HG03565 (cell line): ENCODE results near the gene AGAP1.

Source experiments
- ATAC-seq: cut with Tn5 transposase; IDR thresholded peaks from one replicate; pipeline ENCODE4 v1.9.1; 2021; ENCODE audit warnings: mild to moderate bottlenecking, moderate library complexity; ENCODE audit not compliant: unreplicated experiment

Gene AGAP1

DNA sequence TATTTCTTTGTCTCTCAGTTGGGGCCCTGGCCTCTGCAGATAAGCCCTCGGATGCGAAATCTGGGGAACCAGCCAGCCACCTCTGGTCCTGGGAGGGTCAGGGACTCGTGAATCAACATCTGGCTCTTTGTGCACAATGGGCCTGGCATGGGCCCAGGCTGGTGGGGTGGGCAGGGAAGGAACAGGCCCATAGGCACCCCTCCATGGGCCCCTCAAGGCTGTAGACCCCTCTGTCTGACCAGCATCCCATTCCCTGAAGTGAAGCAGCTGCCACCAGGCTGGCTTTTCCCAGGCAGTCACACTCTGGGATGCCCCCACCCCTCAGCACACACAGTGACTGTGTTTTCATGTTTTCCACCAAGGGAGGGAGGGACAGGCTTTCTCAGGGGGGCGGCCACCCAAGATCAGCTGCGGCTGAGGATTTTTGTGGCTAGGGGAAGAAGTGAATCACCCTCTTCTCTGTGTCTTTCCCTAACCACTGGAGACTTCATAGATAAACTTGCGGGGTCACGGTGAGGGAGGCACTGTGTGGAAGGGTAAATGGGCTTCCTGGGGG, 166.0 kb downstream of the AGAP1 start:
- no peak for ATAC-seq

GRCh38 chr2:235660484-235661082, 166.7 kb downstream of the AGAP1 start:
- ATAC-seq = no peak

- no peak for ATAC-seq
Measured at GRCh38 chr2:235661167-235661937, 167.5 kb downstream of the AGAP1 start.

- ATAC-seq = no peak
Measured at GRCh38 chr2:235661952-235662351, 168.1 kb downstream of the AGAP1 start.

- no peak for ATAC-seq
Measured at GRCh38 chr2:235663875-235664274, 170.0 kb downstream of the AGAP1 start.

DNA sequence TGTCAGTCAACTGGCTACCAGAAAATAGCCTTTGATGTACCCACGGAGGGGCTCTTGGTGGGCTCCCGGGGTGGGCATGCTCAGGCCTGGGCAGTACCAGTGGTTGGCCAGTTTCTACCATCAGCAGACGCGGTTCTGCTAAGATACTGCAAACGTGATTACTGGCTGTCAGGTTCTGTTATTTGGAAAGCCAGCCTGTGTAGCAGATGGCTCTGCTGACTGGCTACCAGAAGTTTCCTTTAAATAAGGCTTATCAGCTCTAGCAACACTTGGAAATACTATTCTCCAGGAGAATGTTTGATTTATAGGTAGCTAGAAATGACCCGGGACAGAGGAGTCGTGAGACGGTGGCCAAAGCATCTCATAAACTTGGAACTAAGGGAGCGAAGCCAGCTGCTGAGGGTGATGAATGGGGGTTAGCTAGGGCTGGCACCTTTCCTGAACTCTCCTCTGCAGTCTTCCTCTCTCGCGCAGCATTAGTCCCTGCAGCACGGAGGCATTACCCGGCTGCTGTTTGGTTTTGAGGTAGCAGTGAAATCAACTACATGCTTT, 171.9 kb downstream of the AGAP1 start:
- ATAC-seq = no peak

DNA sequence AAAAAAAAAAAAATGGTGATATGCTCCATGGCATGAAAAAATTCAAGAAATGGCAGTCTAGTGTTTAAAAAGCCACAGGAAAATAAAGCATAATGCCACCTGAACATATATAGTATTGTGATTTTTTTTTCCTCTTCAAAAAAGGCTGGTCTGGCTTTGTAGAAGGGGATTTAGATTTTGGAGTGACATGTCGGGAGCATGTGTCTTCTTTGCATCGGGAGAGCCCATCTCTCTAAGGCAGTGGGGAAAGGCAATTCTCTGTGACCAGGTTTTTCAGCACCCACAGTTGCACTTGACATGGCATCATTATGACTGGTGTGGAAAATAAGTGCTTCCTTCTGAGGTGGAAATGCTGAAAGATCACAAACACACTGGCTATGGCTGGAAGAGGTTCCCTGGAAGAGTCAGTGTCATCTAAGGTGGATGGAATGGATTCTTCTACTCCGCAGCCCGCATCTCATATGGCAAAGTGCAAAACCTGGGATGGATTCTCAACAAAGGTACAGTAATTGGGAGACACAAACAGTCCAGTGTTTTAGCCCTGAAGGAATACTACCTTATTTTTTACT, 172.5 kb downstream of the AGAP1 start:
- no peak for ATAC-seq

DNA sequence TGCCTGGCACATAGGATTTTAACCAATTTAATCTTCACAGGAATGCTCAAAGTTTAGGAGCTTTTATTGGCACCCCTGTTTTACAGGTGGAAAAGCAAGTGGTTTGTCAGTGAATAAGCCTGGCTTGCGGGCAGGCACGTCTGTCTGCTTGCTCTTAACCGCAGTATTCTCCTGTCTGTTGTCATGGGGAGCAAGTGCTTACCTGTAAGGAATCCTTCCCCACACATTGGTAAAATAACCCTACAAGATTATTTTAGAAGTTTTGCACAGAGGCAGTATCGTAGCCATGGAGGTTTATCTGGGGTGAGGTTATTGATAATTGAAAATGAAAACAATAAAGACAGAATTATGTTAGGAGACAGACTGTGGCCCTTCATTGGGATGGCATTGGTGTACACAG, 174.9 kb downstream of the AGAP1 start:
- ATAC-seq = no peak

DNA sequence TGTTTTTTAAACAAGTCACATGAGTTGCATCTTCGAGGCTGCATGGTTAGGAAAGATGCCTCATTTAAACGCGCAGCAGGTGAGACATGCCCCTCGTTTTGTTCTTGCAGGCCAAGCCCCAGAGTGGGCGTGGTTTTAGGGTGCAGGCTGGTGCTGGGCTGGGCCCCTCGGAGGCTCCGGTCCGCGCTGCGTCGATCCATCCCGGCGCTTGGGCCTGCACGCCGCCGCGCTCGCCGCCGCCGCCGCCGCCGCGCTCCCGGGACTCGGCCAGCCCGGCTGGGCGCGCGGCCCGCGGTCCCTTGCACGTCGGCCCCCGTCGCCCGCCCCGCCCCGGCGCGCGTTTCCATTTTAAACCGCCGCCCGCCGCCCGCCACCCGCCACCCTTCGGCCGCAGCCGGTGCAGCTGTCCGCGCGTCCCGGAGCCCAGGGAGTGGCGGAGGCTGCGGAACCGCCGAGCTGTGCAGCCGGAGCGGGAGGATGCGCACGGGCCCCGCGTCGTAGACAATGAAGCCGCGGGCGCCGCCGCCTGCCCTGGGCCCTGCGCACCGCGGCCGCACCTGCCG, 175.5 kb downstream of the AGAP1 start:
- ATAC-seq = no peak

DNA sequence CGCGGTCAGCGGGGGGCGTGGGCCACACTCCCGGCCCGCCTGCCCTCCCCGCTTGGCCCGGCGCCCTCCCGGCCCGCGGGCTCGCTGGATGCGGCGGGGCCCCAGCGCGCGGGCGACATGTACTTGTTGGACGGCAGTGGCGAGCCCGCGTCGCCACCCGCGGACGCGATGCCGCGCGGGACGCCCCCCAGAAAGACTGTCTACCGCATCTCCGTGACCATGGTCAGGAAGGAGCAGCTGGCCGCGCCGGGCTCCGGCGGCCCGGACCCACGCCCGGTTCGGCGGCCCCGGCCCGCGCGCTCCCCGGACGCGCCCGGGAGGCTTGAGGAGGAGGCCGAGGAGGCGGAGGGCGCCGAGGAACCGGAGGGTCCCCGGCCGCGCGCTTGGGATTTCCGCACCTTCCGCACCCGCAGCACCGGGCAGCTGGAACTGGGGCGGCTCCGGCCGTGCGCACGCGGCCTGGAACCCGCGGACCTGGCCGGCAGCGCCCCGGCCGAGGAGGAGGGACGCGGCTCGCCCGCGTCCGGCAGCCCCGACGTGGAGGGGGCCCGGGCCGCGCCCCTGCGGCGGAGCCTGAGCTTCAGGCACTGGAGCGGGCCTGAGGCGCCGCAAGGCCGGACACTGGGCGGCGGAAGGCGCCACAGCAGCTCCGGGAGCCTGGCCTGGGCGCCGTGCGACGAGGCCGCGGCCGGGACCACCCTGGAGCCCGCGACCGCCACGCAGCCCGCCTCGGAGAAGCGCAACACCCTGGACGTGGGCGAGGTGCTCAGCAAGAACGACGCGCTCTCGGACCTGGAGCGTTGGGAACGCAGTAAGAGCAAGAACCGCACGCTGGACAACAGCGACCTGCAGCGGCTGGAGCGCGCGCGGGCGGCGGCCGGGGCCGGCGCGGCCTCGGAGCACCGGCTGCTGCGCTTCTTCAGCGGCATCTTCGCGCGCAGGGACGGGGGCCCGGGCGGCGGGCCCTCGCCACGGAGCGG, 176.4 kb downstream of the AGAP1 start:
- no peak for ATAC-seq

GRCh38 chr2:235670974-235671787, 177.3 kb downstream of the AGAP1 start:
- no peak for ATAC-seq

- no peak for ATAC-seq
Measured at GRCh38 chr2:235672720-235673119, 178.9 kb downstream of the AGAP1 start.

DNA sequence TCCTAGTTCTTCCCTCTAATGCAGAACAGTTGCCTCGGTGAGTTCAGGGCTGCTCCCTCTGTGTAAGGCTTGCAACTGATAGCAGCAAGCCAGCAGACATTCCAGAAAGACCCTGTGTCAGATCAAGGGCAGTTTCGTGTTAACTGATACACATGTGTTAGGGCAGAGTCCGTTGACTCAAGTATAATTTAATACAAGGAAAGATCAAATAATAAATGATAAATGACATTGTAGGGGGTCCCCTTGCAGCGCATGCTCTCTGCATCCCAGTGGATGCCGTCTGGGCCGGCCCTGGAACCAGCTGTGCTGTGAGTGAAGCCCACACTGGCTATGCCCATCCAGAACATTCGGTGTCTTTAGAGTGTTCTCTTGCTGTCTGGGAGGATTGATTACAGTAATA, 180.3 kb downstream of the AGAP1 start:
- no peak for ATAC-seq

DNA sequence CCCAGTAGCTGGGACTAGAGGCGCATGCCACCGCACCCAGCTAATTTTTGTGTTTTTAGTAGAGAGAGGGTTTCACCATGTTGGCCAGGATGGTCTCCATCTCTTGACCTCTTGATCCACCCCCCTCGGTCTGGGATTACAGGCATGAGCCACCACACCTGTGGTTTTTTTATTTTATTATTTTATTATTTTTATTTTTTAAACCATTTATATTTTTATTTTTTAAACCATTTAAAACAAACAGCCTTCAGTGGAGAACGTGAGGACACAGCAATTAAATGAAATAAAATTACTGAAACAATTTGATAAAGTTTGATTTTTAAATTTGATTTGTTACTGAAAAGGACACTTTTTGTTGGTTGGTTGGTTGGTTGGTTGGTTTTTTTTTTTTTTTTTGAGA, 181.0 kb downstream of the AGAP1 start:
- no peak for ATAC-seq

DNA sequence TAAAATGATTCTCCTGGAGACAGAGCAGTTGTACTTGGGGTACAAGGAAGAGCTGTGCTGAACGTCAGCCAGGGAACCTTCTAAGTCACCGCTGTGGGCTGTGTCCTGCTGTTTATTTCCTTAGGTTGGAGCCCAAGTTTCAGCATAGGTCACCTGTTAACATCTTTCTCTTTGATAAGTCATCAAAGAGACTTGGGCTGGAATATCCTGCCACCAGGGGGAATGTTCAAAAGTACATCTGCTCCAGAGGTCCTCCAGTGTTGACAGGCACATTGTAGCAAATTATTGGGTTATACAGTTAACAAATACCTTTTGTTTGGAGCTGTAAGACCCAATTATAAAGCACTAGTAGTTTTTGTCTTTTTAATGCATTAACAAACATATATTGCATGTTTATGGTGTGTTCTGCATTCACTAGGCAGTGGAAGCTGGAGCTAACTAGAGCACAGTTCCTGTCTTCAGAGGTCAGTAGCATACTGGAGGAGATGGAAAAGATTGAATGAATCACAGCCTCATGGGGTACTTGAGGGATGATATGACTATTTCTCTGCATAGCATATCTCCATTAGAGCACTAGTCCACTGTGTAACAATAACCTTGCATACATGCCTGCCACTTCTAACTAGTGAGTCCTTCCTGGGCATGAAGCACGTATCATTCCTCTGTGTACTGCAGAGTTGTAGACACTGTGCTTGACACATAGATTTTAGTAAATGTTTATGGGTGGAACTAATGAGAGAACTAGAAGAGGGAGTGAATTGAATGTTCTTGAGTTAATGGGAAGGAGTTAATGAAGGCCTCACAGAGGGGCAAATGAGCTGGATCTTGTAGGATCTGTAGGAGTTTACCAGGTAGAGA, 182.1 kb downstream of the AGAP1 start:
- no peak for ATAC-seq

- no peak for ATAC-seq
Measured at GRCh38 chr2:235676536-235676799, 182.6 kb downstream of the AGAP1 start.

DNA sequence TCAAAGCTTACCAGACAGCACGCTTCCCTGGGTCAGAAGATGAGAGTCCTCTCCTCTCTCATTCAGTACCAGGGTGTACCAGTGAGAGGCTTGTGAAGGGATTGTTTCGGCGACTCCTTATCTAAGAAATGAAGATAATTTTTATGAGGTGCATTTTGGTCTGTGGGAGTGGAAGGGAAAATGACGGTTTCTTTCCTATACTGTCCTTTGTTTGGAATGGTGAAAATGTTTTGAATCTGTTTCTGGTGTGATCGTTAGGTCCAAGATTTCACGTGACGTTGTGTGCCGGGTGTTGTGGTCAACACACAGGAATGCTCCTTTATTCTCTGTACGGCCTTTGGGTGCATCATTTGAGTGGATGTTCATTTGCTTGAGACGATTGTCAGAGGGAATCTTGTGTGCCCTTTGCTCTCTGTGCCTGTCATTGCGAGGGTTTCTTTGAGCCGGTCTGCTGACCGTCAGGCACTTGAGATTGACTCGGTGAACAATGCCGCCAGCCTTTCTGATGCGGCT, 183.5 kb downstream of the AGAP1 start:
- ATAC-seq = no peak

DNA sequence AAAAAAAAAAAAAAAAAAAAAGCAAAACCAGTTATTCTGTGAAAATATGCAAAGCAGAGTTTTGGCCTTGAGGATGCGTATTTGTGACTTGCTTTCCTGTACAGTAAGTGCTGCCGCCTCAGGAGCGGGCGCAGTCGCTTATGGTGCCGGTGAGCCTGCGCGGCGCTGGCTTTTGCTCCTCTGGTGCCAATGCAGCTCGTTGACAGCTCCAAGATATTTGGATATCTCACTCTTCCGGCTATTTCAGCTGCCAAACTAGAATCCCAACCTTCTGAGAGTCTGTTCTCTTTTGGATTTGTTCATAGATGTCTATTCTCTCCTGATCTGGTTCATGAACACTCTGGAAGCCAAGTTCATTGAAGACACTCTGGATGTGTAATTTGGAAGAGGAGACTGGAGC, 184.1 kb downstream of the AGAP1 start:
- no peak for ATAC-seq

DNA sequence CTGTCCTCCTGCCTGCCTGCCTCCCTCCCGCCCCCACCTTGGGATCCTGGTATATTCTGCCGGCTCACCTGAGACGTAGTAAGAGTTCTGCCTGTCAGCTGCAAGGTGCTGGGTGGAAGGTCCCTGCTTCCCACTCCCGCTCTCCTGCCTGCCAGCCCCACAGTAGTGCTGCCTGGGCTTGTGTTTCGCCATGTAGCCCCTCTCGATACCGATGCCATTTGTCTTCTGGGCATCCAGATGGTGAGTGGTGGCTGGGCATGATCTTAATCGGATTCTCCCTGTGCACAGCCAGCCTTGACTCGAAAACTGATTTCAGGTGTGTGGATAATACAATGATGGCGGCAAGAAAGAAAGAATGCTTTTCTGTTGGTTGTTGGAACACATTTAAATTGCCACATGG, 184.9 kb downstream of the AGAP1 start:
- no peak for ATAC-seq
